Body of pancreas (tissue), 4 donors: Measurements from ENCODE around the gene GPR108.

Source experiments
- POLR2A ChIP-seq, 3 donors: fragments of 450-650 bp; IDR thresholded peaks; one replicate each; pipeline ENCODE4 v1.6.1; 2016; ENCODE audit warnings: antibody characterized with exemption in 3 of 3, mild to moderate bottlenecking in 2 of 3
- TF ChIP-seq, protein P1 (sequence below), 7 experiments: fragments of 450-650 bp in 4 of 7; fragments of 200-600 bp in 3 of 7; sonication (generic) in 3 of 7; IDR thresholded peaks; one replicate each; pipeline ENCODE4 v1.5.1; 2016 to 2019; ENCODE audit warnings: antibody characterized with exemption in 7 of 7

GRCh38 chr19:6760606-6761005 lies 23.2 kb upstream of the GPR108 start:
- TF ChIP-seq, protein P1, sequence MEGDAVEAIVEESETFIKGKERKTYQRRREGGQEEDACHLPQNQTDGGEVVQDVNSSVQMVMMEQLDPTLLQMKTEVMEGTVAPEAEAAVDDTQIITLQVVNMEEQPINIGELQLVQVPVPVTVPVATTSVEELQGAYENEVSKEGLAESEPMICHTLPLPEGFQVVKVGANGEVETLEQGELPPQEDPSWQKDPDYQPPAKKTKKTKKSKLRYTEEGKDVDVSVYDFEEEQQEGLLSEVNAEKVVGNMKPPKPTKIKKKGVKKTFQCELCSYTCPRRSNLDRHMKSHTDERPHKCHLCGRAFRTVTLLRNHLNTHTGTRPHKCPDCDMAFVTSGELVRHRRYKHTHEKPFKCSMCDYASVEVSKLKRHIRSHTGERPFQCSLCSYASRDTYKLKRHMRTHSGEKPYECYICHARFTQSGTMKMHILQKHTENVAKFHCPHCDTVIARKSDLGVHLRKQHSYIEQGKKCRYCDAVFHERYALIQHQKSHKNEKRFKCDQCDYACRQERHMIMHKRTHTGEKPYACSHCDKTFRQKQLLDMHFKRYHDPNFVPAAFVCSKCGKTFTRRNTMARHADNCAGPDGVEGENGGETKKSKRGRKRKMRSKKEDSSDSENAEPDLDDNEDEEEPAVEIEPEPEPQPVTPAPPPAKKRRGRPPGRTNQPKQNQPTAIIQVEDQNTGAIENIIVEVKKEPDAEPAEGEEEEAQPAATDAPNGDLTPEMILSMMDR (IDR thresholded peaks at IDR 0.05): no peak
- no peak for TF ChIP-seq POLR2A (IDR thresholded peaks at IDR 0.05)
